Fibroblast of lung (primary cell): ENCODE data around the gene BCAR1. TPM values are rescaled to one million over a fixed set of nuclear protein-coding genes. Genes with fewer than 3 reads are reported as not detected.
"Not testable (repeated sequence)": the region's sequence is repeated elsewhere in the genome, so short reads cannot be mapped to it uniquely, and the experiment has no call there.

Experiments
- DNase-seq, 2 donors: peaks; one replicate each; pipeline versions ENCODE4 v3.0.0 to v3.0.0-alpha.2; 2010; ENCODE audit warnings: low read depth in 2 of 2
- H2AFZ ChIP-seq: 2 replicates; pipeline ENCODE4 v1.5.1; 2012; ENCODE audit warnings: low read length, control low read depth, inconsistent platforms
- H3K27ac ChIP-seq: 2 replicates; pipeline ENCODE4 v1.5.1; 2011; ENCODE audit warnings: low read length, control low read depth; ENCODE audit not compliant: insufficient read depth
- H3K27me3 ChIP-seq: 2 replicates; pipeline ENCODE4 v1.5.1; 2011; ENCODE audit warnings: mild to moderate bottlenecking, low read length; ENCODE audit not compliant: control insufficient read depth, insufficient read depth
- H3K36me3 ChIP-seq: 2 replicates; pipeline ENCODE4 v1.5.1; 2011; ENCODE audit warnings: low read length; ENCODE audit not compliant: control insufficient read depth, insufficient read depth
- H3K4me1 ChIP-seq: 2 replicates; pipeline ENCODE4 v1.5.1; 2011; ENCODE audit warnings: low read length; ENCODE audit not compliant: control insufficient read depth, insufficient read depth; ENCODE audit errors: extremely low read depth
- H3K4me2 ChIP-seq: 2 replicates; pipeline ENCODE4 v1.5.1; 2011; ENCODE audit warnings: low read length, control low read depth; ENCODE audit not compliant: insufficient read depth; ENCODE audit errors: extremely low read depth
- H3K4me3 ChIP-seq, 4 experiments: fragments of 200-600 bp in 1 of 4; sonication (generic) in 1 of 4; replicated peaks in 1 of 4; 2 replicates each; pipeline ENCODE4 v1.5.1; 2011 to 2016; ENCODE audit warnings: low read length in 4 of 4, low read depth in 3 of 4, mild to moderate bottlenecking in 3 of 4, control low read depth in 2 of 4, inconsistent platforms in 1 of 4, mixed read lengths in 1 of 4; ENCODE audit not compliant: insufficient read depth in 1 of 4; ENCODE audit errors: control extremely low read depth in 1 of 4
- H3K79me2 ChIP-seq: 2 replicates; pipeline ENCODE4 v1.5.1; 2012; ENCODE audit warnings: mild to moderate bottlenecking, low read length, inconsistent platforms; ENCODE audit not compliant: control insufficient read depth, insufficient read depth
- H3K9ac ChIP-seq: 2 replicates; pipeline ENCODE4 v1.5.1; 2011; ENCODE audit warnings: mild to moderate bottlenecking, low read length, control low read depth; ENCODE audit not compliant: insufficient read depth
- H3K9me3 ChIP-seq: 2 replicates; pipeline ENCODE4 v1.5.1; 2012; ENCODE audit warnings: low read depth, low read length; ENCODE audit not compliant: control insufficient read depth, insufficient read depth
- H4K20me1 ChIP-seq: 2 replicates; pipeline ENCODE4 v1.5.1; 2011; ENCODE audit warnings: low read length; ENCODE audit not compliant: control insufficient read depth, insufficient read depth; ENCODE audit errors: extremely low read depth
- CTCF ChIP-seq, 2 donors: IDR thresholded peaks in 1 of 2; conservative IDR thresholded peaks in 1 of 2; 1 replicate in 1 of 2; 2 replicates in 1 of 2; pipeline ENCODE4 v1.5.1; 2011 to 2012; ENCODE audit warnings: low read length in 2 of 2, control low read depth in 1 of 2, inconsistent platforms in 1 of 2, low read depth in 1 of 2, mild to moderate bottlenecking in 1 of 2
- EZH2 ChIP-seq: IDR thresholded peaks from 2 replicates; pipeline ENCODE4 v1.5.1; 2012; ENCODE audit warnings: low read length, control low read depth, mild to moderate bottlenecking; ENCODE audit errors: missing control alignments
- polyA plus RNA-seq, 2 donors: library from polyadenylated mRNA; depleted of rRNA in 1 of 2; stranded (reverse) in 1 of 2; unstranded in 1 of 2; fragments of >200 nt; gene quantifications; 2 replicates each; pipeline ENCODE4 v1.2.1, GENCODE V29; 2011 to 2012; ENCODE audit warnings: missing spikeins in 1 of 2
- total RNA-seq: library from RNA; depleted of rRNA; stranded (reverse); fragments of >200 nt; gene quantifications from 2 replicates; pipeline ENCODE4 v1.2.1, GENCODE V29; 2014

Gene BCAR1
- total and polyA plus RNA-seq, 2 donors (not counting 1 experiment from before 2014, with no cell fraction given), result 36.8 to 66.5 TPM

- H3K79me2 ChIP-seq, result peaks cover 95% of the 10 kb centered on the region
- H3K4me1 ChIP-seq, result peaks cover 85% of the 10 kb centered on the region
- H3K27ac ChIP-seq, result peak overlapping the region; percentile 97
- no peak for DNase-seq
- H3K9ac ChIP-seq, result peak overlapping the region; percentile 33
- H3K27me3 ChIP-seq, result no peaks in the 10 kb centered on the region
- no peaks in the 10 kb centered on the region for H3K9me3 ChIP-seq
- peaks cover 36% of the 10 kb centered on the region for H3K36me3 ChIP-seq
- no peak overlapping the region for H2AFZ ChIP-seq
- no peaks in the 10 kb centered on the region for H4K20me1 ChIP-seq
- no peak overlapping the region for H3K4me3 ChIP-seq
- H3K4me2 ChIP-seq, result peak overlapping the region; percentile 29
- TF ChIP-seq EZH2 (no peak), CTCF (conservative IDR thresholded peaks at IDR 0.05 in 1 of 2, IDR thresholded peaks at IDR 0.05 in 1 of 2; ENCODE audit: low read depth in 1 of 2, low read length in 2 of 2) (no peak)
Observed at GRCh38 chr16:75243667-75244224, 7.7 kb downstream of the BCAR1 start.

GRCh38 chr16:75242436-75243078, 8.9 kb downstream of the BCAR1 start:
- H2AFZ ChIP-seq, H3K27ac ChIP-seq, H3K9ac ChIP-seq, H3K4me2 ChIP-seq, H3K27me3 ChIP-seq, H3K9me3 ChIP-seq, H3K4me3 ChIP-seq, DNase-seq, H4K20me1 ChIP-seq: not testable (repeated sequence)
- H3K36me3 ChIP-seq, result peaks cover 40% of the 10 kb centered on the region
- H3K79me2 ChIP-seq, result peaks cover 95% of the 10 kb centered on the region
- peaks cover 83% of the 10 kb centered on the region for H3K4me1 ChIP-seq

- Histone ChIP-seq H4K20me1 (no peaks in the 10 kb centered on the region), H3K4me1 (peaks cover 83% of the 10 kb centered on the region), H3K4me3 (no peak overlapping the region), H3K79me2 (peaks cover 95% of the 10 kb centered on the region), H2AFZ (no peak overlapping the region), H3K36me3 (peaks cover 42% of the 10 kb centered on the region), H3K4me2 (no peak overlapping the region), H3K9me3 (no peaks in the 10 kb centered on the region), H3K27ac (no peak overlapping the region), H3K27me3 (no peaks in the 10 kb centered on the region), H3K9ac (no peak overlapping the region)
- no peak for TF ChIP-seq CTCF (conservative IDR thresholded peaks at IDR 0.05 in 1 of 2, IDR thresholded peaks at IDR 0.05 in 1 of 2; ENCODE audit: low read depth in 1 of 2, low read length in 2 of 2)
- no peak for DNase-seq
Observed at GRCh38 chr16:75241955-75242354, 9.5 kb downstream of the BCAR1 start.
